Mucosa of rectum (tissue), 2 donors: ENCODE measurements around the gene HOXD8.

Source experiments
- H3K27ac ChIP-seq, 2 donors: one replicate each; pipeline ENCODE4 v1.7.0; 2013; ENCODE audit warnings: inconsistent platforms in 2 of 2, low read depth in 2 of 2, low read length in 2 of 2
- H3K27me3 ChIP-seq, 2 donors: one replicate each; pipeline ENCODE4 v1.7.0; 2013; ENCODE audit warnings: low read length in 2 of 2; ENCODE audit not compliant: control insufficient read depth in 2 of 2, insufficient read depth in 2 of 2
- H3K36me3 ChIP-seq, 2 donors: one replicate each; pipeline ENCODE4 v1.7.0; 2013; ENCODE audit warnings: low read length in 2 of 2; ENCODE audit not compliant: control insufficient read depth in 2 of 2, insufficient read depth in 2 of 2
- H3K4me1 ChIP-seq, 2 donors: one replicate each; pipeline ENCODE4 v1.7.0; 2013; ENCODE audit warnings: low read length in 2 of 2, mild to moderate bottlenecking in 1 of 2; ENCODE audit not compliant: control insufficient read depth in 2 of 2, insufficient read depth in 2 of 2
- H3K4me3 ChIP-seq, 2 donors: one replicate each; pipeline ENCODE4 v1.7.0; 2013; ENCODE audit warnings: low read length in 2 of 2
- H3K9ac ChIP-seq, 2 donors: one replicate each; pipeline ENCODE4 v1.7.0; 2013; ENCODE audit warnings: low read length in 2 of 2, low read depth in 1 of 2, mild to moderate bottlenecking in 1 of 2
- H3K9me3 ChIP-seq, 2 donors: one replicate each; pipeline ENCODE4 v1.7.0; 2013; ENCODE audit warnings: low read length in 2 of 2; ENCODE audit not compliant: control insufficient read depth in 2 of 2
- donor health status: healthy.
- donor health status: Normal muscosa, but diverticular disease.

The HOXD8 gene

DNA sequence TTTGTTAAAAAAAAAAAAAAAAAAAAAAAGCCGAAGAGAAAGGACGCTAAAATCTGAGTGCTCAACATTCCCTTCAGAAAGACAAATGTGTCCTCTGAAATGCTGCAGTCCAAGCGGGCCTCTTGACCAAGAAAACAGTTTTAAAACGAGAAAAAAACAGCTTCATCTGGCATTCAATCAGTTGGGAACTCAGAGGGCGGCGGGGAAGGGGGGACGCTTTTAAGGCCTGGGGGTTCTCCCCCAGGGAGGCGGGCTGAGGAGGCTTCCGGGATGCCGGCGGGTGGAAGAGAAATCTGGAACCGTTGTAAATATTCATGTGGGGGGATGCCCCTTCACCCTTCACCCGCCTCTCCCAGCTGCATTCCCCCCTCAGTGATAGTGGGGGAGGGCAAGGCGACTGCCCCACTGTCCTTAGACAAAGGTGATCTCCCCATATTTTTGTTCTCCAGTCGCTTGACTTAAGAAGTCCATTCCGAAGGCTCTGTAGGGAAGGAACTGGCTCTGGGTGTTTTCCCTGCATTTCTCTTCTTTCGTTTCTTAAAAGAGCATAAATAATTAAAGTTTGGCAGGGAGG, 25.7 kb upstream of the HOXD8 start:
- no peaks in the 10 kb centered on the region for H3K9me3 ChIP-seq
- H3K36me3 ChIP-seq, result no peaks in the 10 kb centered on the region
- H3K4me1 ChIP-seq, result peaks cover 0 to 3% of the 10 kb centered on the region in 2 donors
- H3K27ac ChIP-seq, result peak overlapping the region in 1 of 2 donors; percentile 73
- H3K9ac ChIP-seq, result peak overlapping the region in 1 of 2 donors; percentile 51
- peaks cover 68 to 73% of the 10 kb centered on the region in 2 donors for H3K27me3 ChIP-seq
- H3K4me3 ChIP-seq, result peak overlapping the region; percentile 41 to 45

DNA sequence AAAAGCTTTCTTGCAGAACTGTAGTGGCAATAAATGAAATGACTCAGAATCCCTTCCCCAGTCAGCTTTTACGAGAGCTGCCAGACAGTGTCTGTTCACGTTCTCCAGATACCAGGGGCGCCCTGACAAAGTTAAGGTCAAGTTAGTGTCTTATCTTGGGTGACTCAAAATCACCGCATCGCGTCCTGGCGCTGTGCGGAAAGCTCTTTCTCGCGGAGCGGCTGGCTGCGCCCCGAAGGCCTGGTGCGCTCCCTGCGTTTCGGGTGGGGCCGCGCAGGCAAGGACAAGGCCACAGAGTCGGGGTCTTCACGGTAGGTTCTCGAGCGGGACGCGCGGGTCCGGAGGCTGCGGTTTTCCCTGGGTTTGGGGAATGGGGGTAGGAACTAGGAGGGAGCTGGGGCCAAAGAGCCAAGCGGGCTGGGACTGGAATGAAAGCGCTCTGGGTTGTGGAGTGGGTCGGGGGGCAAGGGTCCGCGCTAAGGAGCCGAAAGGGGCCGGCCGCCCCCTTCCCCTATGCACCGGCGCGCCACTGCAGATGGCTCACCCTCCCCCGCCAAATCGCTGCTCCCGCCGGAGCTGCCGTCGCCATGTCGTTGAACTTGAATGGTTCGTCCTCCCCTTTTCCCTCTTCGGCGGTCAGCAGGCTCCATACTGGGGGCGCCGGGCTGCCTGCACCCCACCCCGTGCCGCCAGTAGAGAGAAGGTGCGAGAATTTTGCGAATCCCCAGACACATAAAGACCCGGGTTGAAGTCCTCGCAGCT, 25.0 kb upstream of the HOXD8 start:
- H3K4me3 ChIP-seq, result peak overlapping the region; percentile 41 to 45
- H3K36me3 ChIP-seq, result no peaks in the 10 kb centered on the region
- H3K9me3 ChIP-seq, result no peaks in the 10 kb centered on the region
- H3K4me1 ChIP-seq, result peaks cover 0 to 3% of the 10 kb centered on the region in 2 donors
- peak overlapping the region in 1 of 2 donors; percentile 51 for H3K9ac ChIP-seq
- peaks cover 68 to 73% of the 10 kb centered on the region in 2 donors for H3K27me3 ChIP-seq
- peak overlapping the region; percentile 43 to 73 for H3K27ac ChIP-seq

DNA sequence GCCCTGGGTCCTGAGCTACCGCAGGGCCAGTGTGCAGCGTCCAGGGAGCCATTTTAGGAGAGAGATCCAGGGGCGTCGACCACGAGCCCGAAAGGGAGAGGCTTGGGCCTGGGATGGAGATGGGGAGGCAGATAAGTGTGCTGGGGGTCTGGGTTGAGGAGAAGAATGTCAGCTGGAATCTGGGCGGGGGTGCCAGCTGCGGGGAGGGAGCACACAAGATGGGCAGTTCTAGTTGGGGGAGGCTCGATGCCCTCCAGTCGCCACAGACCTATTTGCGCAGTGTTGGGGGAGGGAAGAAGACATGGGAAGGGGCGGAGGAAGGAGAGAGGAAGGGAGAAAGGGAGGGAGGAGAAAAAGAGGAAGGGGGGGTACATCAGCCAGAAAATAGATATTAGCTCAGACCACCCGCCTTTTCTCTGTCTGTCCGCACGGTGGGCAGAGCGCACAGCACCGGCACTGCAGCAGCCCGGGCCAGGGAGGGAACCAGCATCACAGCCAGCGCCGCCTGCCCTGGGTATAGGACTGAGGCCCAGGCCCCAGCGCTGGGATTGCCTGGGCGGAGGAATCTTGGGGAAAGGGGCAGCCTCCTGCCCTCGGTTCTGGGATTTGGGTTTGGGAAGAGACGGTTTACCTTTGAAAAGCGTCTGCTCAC, 24.3 kb upstream of the HOXD8 start:
- H3K27ac ChIP-seq, result peak overlapping the region; percentile 43 to 73
- no peaks in the 10 kb centered on the region for H3K36me3 ChIP-seq
- H3K9me3 ChIP-seq, result no peaks in the 10 kb centered on the region
- H3K4me1 ChIP-seq, result peaks cover 0 to 3% of the 10 kb centered on the region in 2 donors
- H3K9ac ChIP-seq, result peak overlapping the region in 1 of 2 donors; percentile 51
- peak overlapping the region; percentile 41 to 45 for H3K4me3 ChIP-seq
- H3K27me3 ChIP-seq, result peaks cover 69 to 75% of the 10 kb centered on the region in 2 donors

DNA sequence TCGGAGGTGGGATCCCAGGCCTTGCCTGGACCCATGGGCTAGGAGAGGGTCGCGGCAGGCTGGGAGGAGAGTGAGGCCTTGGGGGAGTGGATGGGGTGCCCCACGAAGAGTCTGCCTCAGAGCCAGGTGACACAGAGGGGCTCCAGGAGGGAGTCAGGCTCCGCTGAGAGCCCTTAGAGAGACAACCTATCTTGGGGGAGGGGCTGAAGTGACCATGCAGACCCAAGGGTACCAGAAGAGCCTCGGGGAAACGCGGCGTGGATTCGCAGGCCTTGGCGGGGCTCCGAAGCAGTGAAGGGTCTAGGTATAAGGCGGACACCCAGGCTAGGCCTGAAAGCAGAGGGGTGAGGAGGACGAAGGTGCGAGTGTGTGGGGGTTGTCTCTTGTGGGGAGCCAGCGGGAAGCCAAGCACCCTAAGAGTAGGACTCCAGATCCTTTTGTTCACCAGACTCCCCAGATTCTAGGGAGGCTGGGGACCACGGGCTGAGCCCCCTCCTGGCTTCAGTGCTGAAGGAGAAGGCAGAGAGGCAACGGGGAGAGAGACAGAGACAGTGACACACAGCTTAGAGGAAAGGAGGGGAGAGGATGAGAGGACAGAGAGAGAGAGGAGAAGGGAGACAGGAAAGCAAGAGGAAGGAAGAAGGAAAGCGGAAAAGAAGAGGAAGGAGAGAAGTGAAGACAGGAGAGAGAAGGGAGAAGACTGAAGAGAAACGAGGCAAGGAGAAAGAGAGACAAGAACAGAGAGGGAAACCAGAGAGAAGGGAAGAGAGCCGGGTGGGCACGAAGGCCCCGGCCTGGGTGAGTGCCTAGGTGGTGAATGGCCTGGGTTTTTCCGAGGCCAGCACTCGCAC, 23.6 kb upstream of the HOXD8 start:
- Histone ChIP-seq H3K27ac (peak overlapping the region; percentile 38 to 73), H3K9ac (peak overlapping the region in 1 of 2 donors; percentile 2)

DNA sequence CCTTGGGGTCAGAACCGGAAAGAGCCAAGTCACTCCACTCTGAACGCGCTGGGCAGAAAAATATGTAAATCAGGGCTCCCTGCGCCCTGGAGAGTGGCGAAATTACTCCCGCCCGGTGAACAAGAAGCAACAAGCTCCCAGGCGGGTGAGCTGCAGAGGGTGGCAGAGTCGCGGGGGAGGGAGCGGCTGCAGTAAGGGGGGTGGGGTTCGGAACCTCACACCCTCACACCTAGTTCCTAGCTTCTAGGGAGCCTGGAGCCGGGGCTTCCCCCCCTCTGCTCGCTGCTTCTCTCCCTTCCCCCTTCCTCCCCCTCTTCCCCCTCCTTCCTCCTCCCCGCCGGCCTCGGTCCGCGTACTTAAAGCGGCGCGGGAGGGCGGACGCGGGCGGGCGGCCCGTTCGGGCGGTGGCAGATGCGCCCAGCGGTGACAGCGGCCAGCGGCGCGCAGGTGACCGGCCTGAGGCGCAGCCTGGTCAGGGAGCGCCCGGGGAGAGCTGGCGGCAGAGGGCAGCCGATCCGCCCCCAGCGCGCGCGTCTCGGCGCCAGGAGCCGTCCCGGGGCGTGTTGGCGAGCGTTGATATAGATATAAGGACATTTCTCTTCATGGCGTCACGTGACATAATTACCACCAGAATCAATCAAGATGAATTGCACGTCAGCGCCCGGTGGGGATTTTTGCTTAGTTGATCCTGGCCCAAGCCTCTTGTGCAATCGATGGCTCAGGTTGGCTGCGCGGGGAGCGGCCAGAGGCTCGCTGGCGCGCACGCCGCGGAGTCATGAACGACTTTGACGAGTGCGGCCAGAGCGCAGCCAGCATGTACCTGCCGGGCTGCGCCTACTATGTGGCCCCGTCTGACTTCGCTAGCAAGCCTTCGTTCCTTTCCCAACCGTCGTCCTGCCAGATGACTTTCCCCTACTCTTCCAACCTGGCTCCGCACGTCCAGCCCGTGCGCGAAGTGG, 22.6 kb upstream of the HOXD8 start, which contains the start of gene HOXD11:
TSS of gene HOXD11 (plus strand) at position 700 of the 959 bp plus-strand sequence. CDS start at position 776, 76 bp downstream.
- H3K27ac ChIP-seq, result peak within 1 kb of the TSS; percentile 38 to 73
- H3K9ac ChIP-seq, result peak within 1 kb of the TSS in 1 of 2 donors; percentile 32
- peaks cover 64 to 83% of the 10 kb centered on the region in 2 donors for H3K27me3 ChIP-seq
- H3K9me3 ChIP-seq, result no peaks in the 10 kb centered on the region
- peaks cover 0 to 5% of the 10 kb centered on the region in 2 donors for H3K4me1 ChIP-seq
- H3K36me3 ChIP-seq, result no peaks in the 10 kb centered on the region
- peak within 1 kb of the TSS; percentile 48 to 57 for H3K4me3 ChIP-seq

More for the DNA sequence above, 23.6 kb upstream of the HOXD8 start:
- Histone ChIP-seq H3K36me3 (no peaks in the 10 kb centered on the region), H3K4me1 (peaks cover 0 to 3% of the 10 kb centered on the region in 2 donors), H3K27me3 (peaks cover 72 to 75% of the 10 kb centered on the region in 2 donors), H3K4me3 (peak overlapping the region; percentile 3 to 45), H3K9me3 (no peaks in the 10 kb centered on the region)

DNA sequence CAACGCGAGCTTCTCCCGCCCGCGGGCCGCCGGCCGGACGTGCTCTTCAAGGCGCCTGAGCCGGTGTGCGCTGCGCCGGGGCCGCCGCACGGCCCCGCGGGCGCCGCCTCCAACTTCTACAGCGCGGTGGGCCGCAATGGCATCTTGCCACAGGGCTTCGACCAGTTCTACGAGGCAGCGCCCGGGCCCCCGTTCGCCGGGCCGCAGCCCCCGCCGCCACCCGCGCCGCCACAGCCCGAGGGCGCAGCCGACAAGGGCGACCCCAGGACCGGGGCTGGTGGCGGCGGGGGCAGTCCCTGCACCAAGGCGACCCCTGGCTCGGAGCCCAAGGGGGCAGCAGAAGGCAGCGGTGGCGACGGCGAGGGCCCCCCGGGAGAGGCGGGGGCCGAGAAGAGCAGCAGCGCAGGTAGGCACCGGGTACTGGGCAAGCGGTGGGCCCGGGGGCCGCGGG, 21.7 kb upstream of the HOXD8 start:
- Histone ChIP-seq H3K4me1 (peaks cover 0 to 5% of the 10 kb centered on the region in 2 donors), H3K36me3 (no peaks in the 10 kb centered on the region), H3K4me3 (no peak overlapping the region), H3K27ac (no peak overlapping the region), H3K9me3 (no peaks in the 10 kb centered on the region), H3K9ac (no peak overlapping the region), H3K27me3 (peaks cover 65 to 88% of the 10 kb centered on the region in 2 donors)

DNA sequence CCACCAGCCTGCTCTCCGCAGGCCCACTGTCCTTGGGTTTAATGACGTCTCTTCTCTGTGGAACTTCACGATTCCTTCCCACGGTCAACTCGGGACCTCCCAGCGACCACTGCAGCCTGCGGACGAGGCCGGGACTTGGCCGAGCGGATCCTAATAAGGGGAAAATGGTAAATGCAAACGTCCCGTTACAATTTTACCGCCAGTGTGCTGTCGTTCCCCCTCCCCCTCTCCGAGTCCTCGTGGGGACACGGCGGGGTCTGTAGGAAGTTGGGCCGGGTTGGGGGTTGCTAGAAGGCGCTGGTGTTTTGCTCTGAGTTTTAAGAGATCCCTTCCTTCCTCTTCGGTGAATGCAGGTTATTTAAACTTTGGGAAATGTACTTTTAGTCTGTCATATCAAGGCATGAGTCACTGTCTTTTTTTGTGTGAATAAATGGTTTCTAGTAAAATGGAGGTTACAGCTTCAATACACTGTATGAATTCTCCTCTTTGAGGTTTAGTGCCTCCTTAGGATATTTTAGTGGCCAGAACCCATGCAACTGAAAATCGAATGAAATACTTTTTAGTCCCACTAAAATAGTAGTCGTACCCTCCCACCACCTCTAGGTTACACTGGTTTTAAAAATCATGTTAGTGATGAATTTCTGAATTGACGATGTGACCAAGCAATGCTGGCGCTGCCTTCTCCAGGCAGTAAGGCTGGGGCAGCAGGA, 20.2 kb upstream of the HOXD8 start:
- no peak overlapping the region for H3K9ac ChIP-seq
- no peaks in the 10 kb centered on the region for H3K9me3 ChIP-seq
- no peak overlapping the region for H3K27ac ChIP-seq
- peaks cover 67 to 87% of the 10 kb centered on the region in 2 donors for H3K27me3 ChIP-seq
- H3K4me1 ChIP-seq, result peaks cover 0 to 5% of the 10 kb centered on the region in 2 donors
- no peaks in the 10 kb centered on the region for H3K36me3 ChIP-seq
- no peak overlapping the region for H3K4me3 ChIP-seq

DNA sequence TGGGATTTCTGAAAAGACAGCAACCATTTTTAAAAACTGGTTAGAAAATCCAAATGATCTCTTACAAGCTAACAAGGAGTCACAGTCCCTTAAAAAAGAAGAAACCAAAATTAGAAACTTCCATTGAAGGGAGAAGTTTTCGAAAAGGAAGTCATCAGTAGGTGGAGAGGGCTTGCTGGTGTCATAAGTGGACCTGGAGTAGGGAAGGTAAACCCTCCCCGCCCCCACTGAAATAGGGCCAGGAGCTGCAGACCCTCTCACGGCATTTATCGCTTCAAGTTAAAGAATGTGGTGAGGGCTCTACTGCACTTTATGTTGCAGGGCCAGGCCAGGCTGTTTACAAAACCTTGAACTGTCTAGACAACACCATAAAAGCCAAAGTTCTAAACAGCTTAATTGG, 19.6 kb upstream of the HOXD8 start:
- Histone ChIP-seq H3K27me3 (peaks cover 66 to 87% of the 10 kb centered on the region in 2 donors), H3K9me3 (no peaks in the 10 kb centered on the region), H3K36me3 (no peaks in the 10 kb centered on the region), H3K4me3 (no peak overlapping the region), H3K4me1 (peaks cover 0 to 5% of the 10 kb centered on the region in 2 donors), H3K9ac (no peak overlapping the region), H3K27ac (no peak overlapping the region)
